ENCODE data around the gene TEX51.

Gene TEX51

GRCh38 chr2:126942427-126943203 is 43.9 kb downstream of the TEX51 start:
- Histone ChIP-seq H3K27me3 (replicated peaks; ENCODE audit: insufficient read depth, low read length) (no peaks in the 10 kb centered on the region), H3K79me2 (ENCODE audit: low read length) (no peaks in the 10 kb centered on the region), H3K4me3 (ENCODE audit: low read length) (no peak overlapping the region), H3K27ac (ENCODE audit: low read length) (no peak overlapping the region), H3K36me3 (replicated peaks; ENCODE audit: insufficient read depth, low read length) (no peaks in the 10 kb centered on the region), H4K20me1 (ENCODE audit: insufficient read depth, low read length) (no peaks in the 10 kb centered on the region), H3K9me2 (replicated peaks; ENCODE audit: insufficient read depth, low read length) (no peaks in the 10 kb centered on the region), H3K4me1 (ENCODE audit: low read length) (no peaks in the 10 kb centered on the region), H3K9me3 (replicated peaks; ENCODE audit: insufficient read depth, low read length) (no peaks in the 10 kb centered on the region), H3K4me2 (ENCODE audit: low read depth, low read length) (no peak overlapping the region), H2AFZ (ENCODE audit: low read length) (no peak overlapping the region), H3F3A (ENCODE audit: insufficient read depth, low read length) (no peaks in the 10 kb centered on the region), H3K9ac (ENCODE audit: low read length) (no peak overlapping the region)
- TF ChIP-seq EZH2 (optimal IDR thresholded peaks at IDR 0.05; ENCODE audit: low read depth, low read length) (no peak), EZH2phosphoT487 (IDR thresholded peaks at IDR 0.05; ENCODE audit: low read length) (no peak), CTCF (IDR thresholded peaks at IDR 0.05; ENCODE audit: low read length) (no peak)
- DNase-seq, result no peak

- no peak for TF ChIP-seq EZH2phosphoT487 (IDR thresholded peaks at IDR 0.05; ENCODE audit: low read length)
- no peak for TF ChIP-seq EZH2 (optimal IDR thresholded peaks at IDR 0.05; ENCODE audit: low read depth, low read length)
- TF ChIP-seq CTCF (IDR thresholded peaks at IDR 0.05; ENCODE audit: low read length), result no peak
- no peaks in the 10 kb centered on the region for H3K27me3 ChIP-seq (replicated peaks; ENCODE audit: insufficient read depth, low read length)
- no peak overlapping the region for H3K4me2 ChIP-seq (ENCODE audit: low read depth, low read length)
These were observed 45.1 kb downstream of the TEX51 start for GRCh38 chr2:126943612-126944348.

GRCh38 chr2:126945118-126945517 is 46.4 kb downstream of the TEX51 start:
- H3K9me2 ChIP-seq (replicated peaks; ENCODE audit: insufficient read depth, low read length), result no peaks in the 10 kb centered on the region
- H3K79me2 ChIP-seq (ENCODE audit: low read length), result no peaks in the 10 kb centered on the region
- TF ChIP-seq EZH2phosphoT487 (IDR thresholded peaks at IDR 0.05; ENCODE audit: low read length) (no peak), EZH2 (optimal IDR thresholded peaks at IDR 0.05; ENCODE audit: low read depth, low read length) (no peak), CTCF (IDR thresholded peaks at IDR 0.05; ENCODE audit: low read length) (no peak)
- H3K27me3 ChIP-seq (replicated peaks; ENCODE audit: insufficient read depth, low read length), result no peaks in the 10 kb centered on the region
- H3K9me3 ChIP-seq (replicated peaks; ENCODE audit: insufficient read depth, low read length), result no peaks in the 10 kb centered on the region
- DNase-seq, result no peak
- no peaks in the 10 kb centered on the region for H3K4me1 ChIP-seq (ENCODE audit: low read length)
- H3K9ac ChIP-seq (ENCODE audit: low read length), result no peak overlapping the region
- no peak overlapping the region for H3K27ac ChIP-seq (ENCODE audit: low read length)
- H3K4me2 ChIP-seq (ENCODE audit: low read depth, low read length), result no peak overlapping the region
- no peak overlapping the region for H2AFZ ChIP-seq (ENCODE audit: low read length)
- no peaks in the 10 kb centered on the region for H3K36me3 ChIP-seq (replicated peaks; ENCODE audit: insufficient read depth, low read length)
- no peak overlapping the region for H3K4me3 ChIP-seq (ENCODE audit: low read length)
- H4K20me1 ChIP-seq (ENCODE audit: insufficient read depth, low read length), result no peaks in the 10 kb centered on the region
- H3F3A ChIP-seq (ENCODE audit: insufficient read depth, low read length), result no peaks in the 10 kb centered on the region

More at GRCh38 chr2:126943612-126944348, 45.1 kb downstream of the TEX51 start:
- Histone ChIP-seq H3K36me3 (replicated peaks; ENCODE audit: insufficient read depth, low read length) (no peaks in the 10 kb centered on the region), H3K4me3 (ENCODE audit: low read length) (no peak overlapping the region), H3K4me1 (ENCODE audit: low read length) (no peaks in the 10 kb centered on the region), H3K79me2 (ENCODE audit: low read length) (no peaks in the 10 kb centered on the region), H3F3A (ENCODE audit: insufficient read depth, low read length) (no peaks in the 10 kb centered on the region), H3K9ac (ENCODE audit: low read length) (no peak overlapping the region), H3K9me2 (replicated peaks; ENCODE audit: insufficient read depth, low read length) (no peaks in the 10 kb centered on the region), H3K27ac (ENCODE audit: low read length) (no peak overlapping the region), H3K9me3 (replicated peaks; ENCODE audit: insufficient read depth, low read length) (no peaks in the 10 kb centered on the region), H4K20me1 (ENCODE audit: insufficient read depth, low read length) (no peaks in the 10 kb centered on the region), H2AFZ (ENCODE audit: low read length) (no peak overlapping the region)
- no peak for DNase-seq
